ENCODE data around the gene RBMS3.

- TF ChIP-seq CTCF (IDR thresholded peaks at IDR 0.05), result no peak
- TF ChIP-seq POLR2A (IDR thresholded peaks at IDR 0.05), result no peak
Measured at GRCh38 chr3:29261119-29261518, 19.8 kb upstream of the RBMS3 start.
